Adrenal gland (tissue), 12 donors: ENCODE measurements around the gene NTHL1. TPM values are rescaled to one million over a fixed set of nuclear protein-coding genes. Genes with fewer than 3 reads are reported as not detected.

Source experiments
- DNase-seq, 7 donors: peaks; one replicate each; pipeline ENCODE4 v3.0.0-alpha.2; 2019 to 2020
- H3K27ac ChIP-seq, 5 donors: fragments of 200-600 bp; sonication (generic) in 4 of 5; 1 replicate in 3 of 5; 2 replicates in 2 of 5; pipeline versions ENCODE4 v1.5.1 to v1.8.0; 2016 to 2020; ENCODE audit warnings: mild to moderate bottlenecking in 1 of 5
- H3K27me3 ChIP-seq: fragments of 200-600 bp; 2 replicates; pipeline ENCODE4 v1.8.0; 2021
- H3K36me3 ChIP-seq, 2 donors: fragments of 200-600 bp; replicated peaks in 1 of 2; 1 replicate in 1 of 2; 2 replicates in 1 of 2; pipeline versions ENCODE4 v1.5.1 to v1.8.0; 2018 to 2022
- H3K4me1 ChIP-seq, 2 donors: fragments of 200-600 bp; replicated peaks in 1 of 2; 1 replicate in 1 of 2; 2 replicates in 1 of 2; pipeline versions ENCODE4 v1.5.1 to v1.8.0; 2018 to 2021
- H3K4me3 ChIP-seq, 4 donors: fragments of 200-600 bp; sonication (generic) in 3 of 4; one replicate each; pipeline ENCODE4 v1.5.1; 2016 to 2018
- H3K9me3 ChIP-seq, 3 donors: fragments of 200-600 bp; sonication (generic) in 1 of 3; replicated peaks in 1 of 3; 1 replicate in 2 of 3; 2 replicates in 1 of 3; pipeline versions ENCODE4 v1.5.1 to v1.8.0; 2016 to 2021
- POLR2A ChIP-seq, 2 donors: fragments of 450-650 bp; IDR thresholded peaks; one replicate each; pipeline ENCODE4 v1.6.1; 2017; ENCODE audit warnings: antibody characterized with exemption in 2 of 2, mild to moderate bottlenecking in 2 of 2, moderate library complexity in 1 of 2
- WGBS, 4 donors: extraction: QIAGEN DNeasy Blood & Tissue Kit in 2 of 4; methylation state at CpG; one replicate each; pipeline versions ENCODE4 v1.1.5 to v1.1.7; 2013 to 2017; 5-methylcytosine and 5-hydroxymethylcytosine counted together
- intact Hi-C, 2 donors: fragments of 100-400 bp; cut with DNase I; formaldehyde crosslinking; loops; one replicate each; pipeline versions ENCODE4 v1.14.1 to v1.15.0; 2022 to 2023
- polyA plus RNA-seq, 3 donors: library from polyadenylated mRNA; stranded (reverse); fragments of 200-250 nt in 2 of 3; fragments of 350-450 nt in 1 of 3; fragmentation: Illumina TruSeq in 1 of 3; extraction: RNeasy Lipid Tissue Mini Kit (QIAGEN cat#74804) in 1 of 3; gene quantifications; one replicate each; pipeline ENCODE4 v1.2.3, GENCODE V29; 2013 to 2014
- total RNA-seq, 9 donors: library from RNA; depleted of rRNA in 4 of 9; stranded (reverse); fragments of >200 nt in 4 of 9; fragments of 120-200 nt in 1 of 9; fragmentation: NEBNext Ultra II Directional in 1 of 9; extraction: Animal tissue kit (Norgen Biotek cat#: 25700) in 1 of 9; gene quantifications; one replicate each; pipeline versions ENCODE4 v1.1.0 to v1.2.4, GENCODE V29; 2013 to 2023
- TF ChIP-seq, protein P1 (sequence below), 6 experiments: fragments of 450-650 bp in 4 of 6; fragments of 200-600 bp in 2 of 6; sonication (generic) in 1 of 6; IDR thresholded peaks; 1 replicate in 5 of 6; 2 replicates in 1 of 6; pipeline versions ENCODE4 v1.5.1 to v1.8.0; 2016 to 2021; ENCODE audit warnings: antibody characterized with exemption in 6 of 6, mild to moderate bottlenecking in 2 of 6, moderate library complexity in 1 of 6
- donor health status: healthy with polysubstance abuse.
- donor health status: Bipolar disorder and iron deficiency.
- donor health status: DM: yes; HTN: yes; CAD: no.
- donor health status: DM: no; HTN: no; CAD: no.
- donor health status: DM: no; HTN: no; CAD: no.
- donor health status: DM: yes; HTN: yes; CAD: no.

Gene NTHL1
- total and polyA plus RNA-seq, 12 donors = 1.5 to 36.6 (median 17.2) TPM

DNA sequence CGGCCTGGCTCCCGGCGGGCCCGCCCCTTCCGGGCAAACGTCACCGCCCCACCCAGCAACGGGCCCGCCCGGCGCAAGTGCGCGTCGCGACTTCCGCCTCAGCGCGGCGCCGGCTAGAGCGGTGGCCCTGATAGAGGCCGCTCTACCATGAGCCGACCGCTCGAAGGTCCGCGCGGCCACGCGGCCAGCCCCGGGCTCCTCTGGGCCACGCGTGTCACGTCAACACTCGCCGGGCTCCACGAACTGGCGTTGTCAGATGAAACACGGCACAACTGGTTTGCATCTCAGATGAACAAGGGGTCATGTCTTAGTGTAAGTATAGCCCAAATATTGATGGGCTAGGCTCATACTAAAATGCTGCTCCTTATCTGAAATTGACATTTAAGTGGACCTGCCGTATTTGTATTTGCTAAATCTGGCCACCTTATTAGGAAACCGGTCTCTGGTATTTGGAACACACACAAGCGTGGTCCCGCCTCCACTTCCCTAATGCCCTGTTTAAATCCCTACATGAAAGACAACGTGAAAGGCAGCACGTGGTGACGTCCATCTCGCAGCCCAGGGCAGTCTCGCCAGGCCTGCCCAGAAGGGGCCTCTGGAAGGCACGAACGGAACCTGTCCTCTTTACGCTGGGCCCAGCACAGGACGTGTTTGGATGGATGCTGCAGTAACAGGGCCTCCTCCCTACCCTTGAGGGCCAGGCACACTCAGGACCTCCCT lies 37.7 kb downstream of the NTHL1 start, which contains the start of gene ZNF598:
ZNF598 (minus strand) TSS at position 31 of the 720 bp plus-strand sequence.
- peak; percentile 78 to 87 for TF ChIP-seq POLR2A (IDR thresholded peaks at IDR 0.05)
- TF ChIP-seq, protein P1, sequence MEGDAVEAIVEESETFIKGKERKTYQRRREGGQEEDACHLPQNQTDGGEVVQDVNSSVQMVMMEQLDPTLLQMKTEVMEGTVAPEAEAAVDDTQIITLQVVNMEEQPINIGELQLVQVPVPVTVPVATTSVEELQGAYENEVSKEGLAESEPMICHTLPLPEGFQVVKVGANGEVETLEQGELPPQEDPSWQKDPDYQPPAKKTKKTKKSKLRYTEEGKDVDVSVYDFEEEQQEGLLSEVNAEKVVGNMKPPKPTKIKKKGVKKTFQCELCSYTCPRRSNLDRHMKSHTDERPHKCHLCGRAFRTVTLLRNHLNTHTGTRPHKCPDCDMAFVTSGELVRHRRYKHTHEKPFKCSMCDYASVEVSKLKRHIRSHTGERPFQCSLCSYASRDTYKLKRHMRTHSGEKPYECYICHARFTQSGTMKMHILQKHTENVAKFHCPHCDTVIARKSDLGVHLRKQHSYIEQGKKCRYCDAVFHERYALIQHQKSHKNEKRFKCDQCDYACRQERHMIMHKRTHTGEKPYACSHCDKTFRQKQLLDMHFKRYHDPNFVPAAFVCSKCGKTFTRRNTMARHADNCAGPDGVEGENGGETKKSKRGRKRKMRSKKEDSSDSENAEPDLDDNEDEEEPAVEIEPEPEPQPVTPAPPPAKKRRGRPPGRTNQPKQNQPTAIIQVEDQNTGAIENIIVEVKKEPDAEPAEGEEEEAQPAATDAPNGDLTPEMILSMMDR (IDR thresholded peaks at IDR 0.05) = peak in 1 of 6 experiments; percentile 5
- Histone ChIP-seq H3K36me3 (no peaks in the 10 kb centered on the region), H3K27me3 (no peaks in the 10 kb centered on the region), H3K4me1 (peaks cover 24 to 34% of the 10 kb centered on the region in 2 donors), H3K27ac (peak within 1 kb of the TSS; percentile 62 to 87 (median 84)), H3K4me3 (peak within 1 kb of the TSS; percentile 42 to 94 (median 84)), H3K9me3 (no peaks in the 10 kb centered on the region)
- DNase-seq = peak; percentile 75 to 85 (median 79)
- WGBS, 4 donors = 3 to 14% (median 5%) methylated on average over 7 to 52 of the region's 52 CpGs
- intact Hi-C loops = loop anchor here in 1 of 2 donors (5.0 kb wide), 1 partner anchor 142 kb away; no protein-coding TSS in a partner anchor

DNA sequence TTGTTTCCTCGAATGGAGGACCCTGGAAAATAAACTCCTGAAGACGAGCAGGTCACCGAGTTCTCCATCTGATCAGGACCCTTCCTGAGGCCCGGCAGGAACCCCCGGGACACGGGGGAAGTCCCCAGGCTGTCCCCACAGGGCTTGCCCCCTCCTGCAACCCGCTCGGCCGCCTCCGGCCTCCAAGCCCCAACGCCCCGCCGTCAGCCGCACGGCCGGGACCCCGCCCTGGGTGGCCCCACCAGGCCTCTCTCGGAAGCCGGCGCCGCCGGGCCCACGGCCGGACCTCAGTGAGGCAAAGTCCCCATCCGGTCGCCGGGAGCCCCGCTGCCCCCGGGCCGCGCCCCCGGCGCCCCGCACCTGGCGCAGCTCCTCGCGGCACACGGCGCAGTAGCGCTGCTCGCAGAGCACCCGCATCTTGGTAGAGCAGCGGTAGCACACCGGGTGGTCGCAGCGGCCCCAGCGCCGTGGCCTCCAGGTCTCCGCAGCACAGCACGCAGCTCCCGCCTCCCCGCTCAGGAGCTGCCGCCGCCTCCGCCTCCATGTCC lies 38.4 kb downstream of the NTHL1 start:
- Histone ChIP-seq H3K9me3 (no peaks in the 10 kb centered on the region), H3K27ac (peak overlapping the region in 4 of 5 donors; percentile 77 to 87 (median 83)), H3K4me3 (peak overlapping the region; percentile 42 to 94 (median 84)), H3K36me3 (no peaks in the 10 kb centered on the region), H3K27me3 (no peaks in the 10 kb centered on the region), H3K4me1 (peaks cover 24 to 41% of the 10 kb centered on the region in 2 donors)
- TF ChIP-seq, protein P1 (IDR thresholded peaks at IDR 0.05) = peak in 1 of 6 experiments; percentile 2
- TF ChIP-seq POLR2A (IDR thresholded peaks at IDR 0.05) = no peak
- DNase-seq = no peak
- intact Hi-C loops = loop anchor here in 1 of 2 donors (5.0 kb wide), 1 partner anchor 143 kb away; no protein-coding TSS in a partner anchor
- WGBS, 4 donors = 0 to 2% (median 0%) methylated on average over 5 to 55 of the region's 55 CpGs; no CpG with 5 or more reads in 1 of the 4 donors

DNA sequence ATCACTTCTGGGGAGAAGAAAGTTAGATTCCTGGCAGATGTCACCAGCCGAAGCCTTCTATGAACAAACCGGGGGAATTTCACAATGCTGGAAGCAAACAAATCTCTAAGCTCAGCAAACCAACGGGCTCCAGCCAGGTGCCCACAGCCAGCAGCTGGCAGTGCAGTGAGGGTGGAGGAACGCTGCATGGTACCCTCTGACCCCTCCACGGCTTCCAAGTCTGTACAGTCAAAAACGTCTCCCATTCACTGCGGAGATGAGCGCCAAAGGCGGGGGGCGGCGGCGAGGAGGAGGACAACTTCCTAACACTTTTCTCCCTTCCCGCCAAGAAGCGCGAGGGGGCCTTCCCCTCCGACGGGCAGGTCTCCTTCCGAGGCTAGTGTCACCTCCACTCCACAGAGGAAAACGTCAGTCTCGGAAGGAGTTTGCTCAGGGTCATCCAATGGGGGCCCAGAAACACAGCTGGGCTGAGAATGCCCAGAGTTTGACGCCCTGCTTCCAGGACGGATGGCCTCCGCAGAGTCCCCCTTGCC lies 38.9 kb downstream of the NTHL1 start:
- peaks cover 24 to 47% of the 10 kb centered on the region in 2 donors for H3K4me1 ChIP-seq
- no peaks in the 10 kb centered on the region for H3K36me3 ChIP-seq
- TF ChIP-seq, protein P1 (IDR thresholded peaks at IDR 0.05) = no peak
- peak in 1 of 2 donors; percentile 12 for TF ChIP-seq POLR2A (IDR thresholded peaks at IDR 0.05)
- no peaks in the 10 kb centered on the region for H3K9me3 ChIP-seq
- intact Hi-C loops = loop anchor here in 1 of 2 donors (5.0 kb wide), 1 partner anchor 144 kb away; no protein-coding TSS in a partner anchor
- 1 to 2% (median 2%) methylated on average over 12 to 23 of the region's 23 CpGs for WGBS, 4 donors
- no peaks in the 10 kb centered on the region for H3K27me3 ChIP-seq
- H3K4me3 ChIP-seq = peak overlapping the region; percentile 42 to 94 (median 84)
- peak overlapping the region in 4 of 5 donors; percentile 77 to 87 (median 83) for H3K27ac ChIP-seq
- peak in 1 of 7 donors; percentile 61 for DNase-seq

DNA sequence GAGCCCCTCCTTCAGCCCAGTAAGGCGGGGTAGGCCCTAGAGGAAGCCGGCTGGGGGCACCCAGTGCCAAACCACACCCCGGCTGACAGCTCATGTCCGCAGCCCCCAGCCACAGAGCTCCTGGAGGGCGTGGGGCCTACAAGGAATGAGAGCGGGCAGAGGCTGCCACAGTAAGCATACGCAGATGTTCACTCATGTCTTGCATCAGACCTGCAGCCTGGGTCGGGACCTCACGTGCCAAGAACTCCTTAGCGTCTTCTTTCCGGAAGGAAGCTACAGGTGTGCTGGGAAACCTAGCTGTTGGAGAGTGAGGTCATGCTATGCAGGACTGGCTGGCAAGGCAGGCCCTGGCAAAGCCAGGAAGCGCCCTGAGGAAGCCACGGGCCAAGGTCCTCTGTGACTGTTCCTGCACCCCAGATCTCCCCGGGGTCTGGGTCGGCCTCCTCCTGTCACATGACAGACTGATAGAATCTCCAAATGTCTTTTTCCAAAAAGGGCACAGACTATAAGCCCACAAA lies 39.6 kb downstream of the NTHL1 start:
- Histone ChIP-seq H3K27me3 (no peaks in the 10 kb centered on the region), H3K9me3 (no peaks in the 10 kb centered on the region), H3K4me3 (no peak overlapping the region), H3K27ac (peak overlapping the region in 2 of 5 donors; percentile 37 to 77), H3K4me1 (peaks cover 24 to 49% of the 10 kb centered on the region in 2 donors), H3K36me3 (peaks cover 0 to 4% of the 10 kb centered on the region in 2 donors)
- DNase-seq = no peak
- intact Hi-C loops = loop anchor here in 1 of 2 donors (5.0 kb wide), 1 partner anchor 144 kb away; no protein-coding TSS in a partner anchor
- no peak for TF ChIP-seq POLR2A (IDR thresholded peaks at IDR 0.05)
- TF ChIP-seq, protein P1 (IDR thresholded peaks at IDR 0.05) = no peak
- WGBS, 4 donors = 39 to 53% (median 45%) methylated on average over 11 to 15 of the region's 15 CpGs
